ENCODE results near the gene UBE2E3.

DNA sequence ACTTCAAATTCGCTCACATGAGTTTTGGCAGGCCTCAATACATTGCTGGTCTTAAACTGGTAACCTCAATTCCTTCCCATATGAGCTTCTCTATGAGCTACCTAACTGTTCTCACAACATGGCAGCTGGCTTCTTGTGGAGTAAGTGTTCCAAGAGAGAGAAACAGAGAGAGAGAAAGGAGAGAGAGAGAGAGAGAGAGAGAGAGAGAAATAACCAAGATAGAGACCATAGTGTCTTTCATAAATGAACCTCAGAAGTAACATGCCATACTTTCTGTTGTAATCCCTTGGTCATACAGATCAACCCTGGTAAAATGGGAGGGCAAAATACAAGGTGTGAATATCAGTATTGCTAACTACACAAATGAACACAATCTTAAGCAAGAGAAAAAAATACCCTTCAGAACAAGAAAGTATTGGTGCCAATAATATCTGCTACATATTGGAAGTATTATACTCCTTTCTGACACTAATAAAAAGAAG is 33.2 kb upstream of the UBE2E3 start:
- TF ChIP-seq, protein P1, sequence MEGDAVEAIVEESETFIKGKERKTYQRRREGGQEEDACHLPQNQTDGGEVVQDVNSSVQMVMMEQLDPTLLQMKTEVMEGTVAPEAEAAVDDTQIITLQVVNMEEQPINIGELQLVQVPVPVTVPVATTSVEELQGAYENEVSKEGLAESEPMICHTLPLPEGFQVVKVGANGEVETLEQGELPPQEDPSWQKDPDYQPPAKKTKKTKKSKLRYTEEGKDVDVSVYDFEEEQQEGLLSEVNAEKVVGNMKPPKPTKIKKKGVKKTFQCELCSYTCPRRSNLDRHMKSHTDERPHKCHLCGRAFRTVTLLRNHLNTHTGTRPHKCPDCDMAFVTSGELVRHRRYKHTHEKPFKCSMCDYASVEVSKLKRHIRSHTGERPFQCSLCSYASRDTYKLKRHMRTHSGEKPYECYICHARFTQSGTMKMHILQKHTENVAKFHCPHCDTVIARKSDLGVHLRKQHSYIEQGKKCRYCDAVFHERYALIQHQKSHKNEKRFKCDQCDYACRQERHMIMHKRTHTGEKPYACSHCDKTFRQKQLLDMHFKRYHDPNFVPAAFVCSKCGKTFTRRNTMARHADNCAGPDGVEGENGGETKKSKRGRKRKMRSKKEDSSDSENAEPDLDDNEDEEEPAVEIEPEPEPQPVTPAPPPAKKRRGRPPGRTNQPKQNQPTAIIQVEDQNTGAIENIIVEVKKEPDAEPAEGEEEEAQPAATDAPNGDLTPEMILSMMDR (conservative IDR thresholded peaks at IDR 0.05) = no peak
- no peak for TF ChIP-seq EZH2 (IDR thresholded peaks at IDR 0.05; ENCODE audit: low read depth)

All from PC-9 (cell line).